SK-N-SH (cell line): ENCODE results near the gene RAP2C. TPM values are rescaled to one million over a fixed set of nuclear protein-coding genes. Genes with fewer than 3 reads are reported as not detected.

Experiments
- CTCF ChIA-PET: fragments of 300-600, 350-600 bp; formaldehyde crosslinking; extraction: SDS; loops from one replicate; lab custom pipeline; 2021; lab: Yijun Ruan, JAX
- POLR2A ChIA-PET: fragments of 350-600 bp; sonication (Branson Sonifier 250); formaldehyde crosslinking; extraction: SDS; loops from one replicate; lab custom pipeline; 2020; ENCODE audit warnings: antibody characterized with exemption, inconsistent platforms; lab: Yijun Ruan, JAX
- DNase-seq: peaks from one replicate; pipeline ENCODE4 v3.0.0; 2012
- H2AFZ ChIP-seq: fragments of 200-600 bp; sonication (generic); 2 replicates; pipeline ENCODE4 v1.8.1; 2016; ENCODE audit warnings: antibody characterized with exemption, mild to moderate bottlenecking, low read depth
- H3F3A ChIP-seq: fragments of 200-600 bp; sonication (generic); replicated peaks from 2 replicates; pipeline ENCODE3; 2016; ENCODE audit warnings: antibody characterized with exemption, mild to moderate bottlenecking; ENCODE audit not compliant: insufficient read depth
- H3K27ac ChIP-seq, 2 experiments: fragments of 200-500 bp in 1 of 2; fragments of 200-600 bp in 1 of 2; sonication (Bioruptor generic) in 1 of 2; sonication (generic), shearing (Covaris generic) in 1 of 2; 2 replicates each; pipeline versions ENCODE4 v1.5.1 to v1.6.1; 2014 to 2016; ENCODE audit warnings: low read depth in 2 of 2, inconsistent platforms in 1 of 2, low read length in 1 of 2, mild to moderate bottlenecking in 1 of 2, mixed read lengths in 1 of 2
- H3K27me3 ChIP-seq: fragments of 200-600 bp; sonication (generic), shearing (Covaris generic); 2 replicates; pipeline ENCODE4 v1.6.1; 2016; ENCODE audit warnings: mixed run types; ENCODE audit not compliant: insufficient read depth
- H3K36me3 ChIP-seq, 2 experiments: fragments of 200-500 bp in 1 of 2; fragments of 200-600 bp in 1 of 2; sonication (Bioruptor generic) in 1 of 2; sonication (generic) in 1 of 2; replicated peaks in 1 of 2; 2 replicates each; pipeline versions ENCODE3 to v1.5.1; 2014 to 2016; ENCODE audit warnings: low read length in 1 of 2, mild to moderate bottlenecking in 1 of 2; ENCODE audit not compliant: insufficient read depth in 2 of 2, control insufficient read depth in 1 of 2
- H3K4me1 ChIP-seq, 2 experiments: fragments of 200-500 bp in 1 of 2; fragments of 200-600 bp in 1 of 2; sonication (Bioruptor generic) in 1 of 2; sonication (generic), shearing (Covaris generic) in 1 of 2; 2 replicates each; pipeline versions ENCODE4 v1.5.1 to v1.6.1; 2014 to 2016; ENCODE audit warnings: low read depth in 1 of 2, low read length in 1 of 2, mixed run types in 1 of 2; ENCODE audit not compliant: insufficient read depth in 2 of 2, control insufficient read depth in 1 of 2
- H3K4me2 ChIP-seq: fragments of 200-600 bp; sonication (generic), shearing (Covaris generic); 2 replicates; pipeline ENCODE4 v1.6.1; 2017; ENCODE audit warnings: mixed run types
- H3K4me3 ChIP-seq, 2 experiments: fragments of 200-500 bp in 1 of 2; fragments of 200-600 bp in 1 of 2; sonication (Bioruptor generic) in 1 of 2; sonication (generic), shearing (Covaris generic) in 1 of 2; 2 replicates each; pipeline versions ENCODE4 v1.5.1 to v1.8.1; 2014 to 2016; ENCODE audit warnings: low read depth in 2 of 2, inconsistent platforms in 1 of 2, low read length in 1 of 2, mild to moderate bottlenecking in 1 of 2, mixed read lengths in 1 of 2, moderate library complexity in 1 of 2
- H3K79me2 ChIP-seq: fragments of 200-600 bp; sonication (generic); 2 replicates; pipeline ENCODE4 v1.8.1; 2017; ENCODE audit warnings: mild to moderate bottlenecking; ENCODE audit not compliant: insufficient read depth
- H3K9ac ChIP-seq: fragments of 200-600 bp; sonication (generic); 2 replicates; pipeline ENCODE4 v1.6.1; 2017; ENCODE audit warnings: mixed run types
- H3K9me2 ChIP-seq: fragments of 200-600 bp; sonication (generic); 2 replicates; pipeline ENCODE4 v1.6.1; 2017; ENCODE audit warnings: mixed run types
- H3K9me3 ChIP-seq: fragments of 200-600 bp; sonication (generic); 2 replicates; pipeline ENCODE4 v1.6.1; 2017; ENCODE audit warnings: mixed run types, mild to moderate bottlenecking, moderate library complexity
- H4K20me1 ChIP-seq: fragments of 200-600 bp; sonication (generic); 2 replicates; pipeline ENCODE4 v1.6.1; 2017; ENCODE audit warnings: mild to moderate bottlenecking, mixed run types; ENCODE audit not compliant: insufficient read depth
- CHD2 ChIP-seq: fragments of 150-350 bp; IDR thresholded peaks from 2 replicates; pipeline ENCODE4 v1.6.1; 2018; ENCODE audit warnings: low read length; ENCODE audit not compliant: partially characterized antibody
- ELF1 ChIP-seq: IDR thresholded peaks from 2 replicates; pipeline ENCODE4 v1.4.0; 2012
- EZH2phosphoT487 ChIP-seq: fragments of 200-600 bp; sonication (generic); IDR thresholded peaks from 2 replicates; pipeline ENCODE4 v1.6.1; 2017; ENCODE audit warnings: low read depth, mixed run types, mild to moderate bottlenecking, antibody characterized with exemption, moderate library complexity, borderline replicate concordance
- FOXJ3 ChIP-seq: sonication (generic); formaldehyde crosslinking; IDR thresholded peaks from 2 replicates; pipeline ENCODE4 v1.5.1; 2020; ENCODE audit warnings: mild to moderate bottlenecking, missing genetic modification reagents
- GABPA ChIP-seq: IDR thresholded peaks from 2 replicates; pipeline ENCODE4 v1.4.0; 2012; ENCODE audit warnings: low read depth, mild to moderate bottlenecking
- JUND ChIP-seq: IDR thresholded peaks from 2 replicates; pipeline ENCODE4 v1.4.0; 2012
- MEF2A ChIP-seq: IDR thresholded peaks from 2 replicates; pipeline ENCODE4 v1.4.0; 2012; ENCODE audit warnings: low read depth, borderline replicate concordance
- NRF1 ChIP-seq: IDR thresholded peaks from 2 replicates; pipeline ENCODE4 v1.6.1; 2012; ENCODE audit warnings: low read depth, mild to moderate bottlenecking, low read length
- RCOR1 ChIP-seq: fragments of 150-350 bp; IDR thresholded peaks from 2 replicates; pipeline ENCODE4 v1.6.1; 2017; ENCODE audit warnings: antibody characterized with exemption, low read length
- RFX5 ChIP-seq: IDR thresholded peaks from 2 replicates; pipeline ENCODE4 v1.6.1; 2012; ENCODE audit warnings: mild to moderate bottlenecking, improper control_type of control experiment, low read length
- RXRA ChIP-seq: IDR thresholded peaks from 2 replicates; pipeline ENCODE4 v1.4.0; 2012; ENCODE audit warnings: low read depth, mild to moderate bottlenecking, borderline replicate concordance
- SIN3A ChIP-seq: IDR thresholded peaks from 2 replicates; pipeline ENCODE4 v1.6.1; 2012; ENCODE audit warnings: low read depth, mild to moderate bottlenecking, low read length, moderate library complexity, borderline replicate concordance
- SMC3 ChIP-seq: IDR thresholded peaks from 2 replicates; pipeline ENCODE4 v1.6.1; 2012; ENCODE audit warnings: low read depth, low read length, improper control_type of control experiment
- TAF1 ChIP-seq: IDR thresholded peaks from 2 replicates; pipeline ENCODE4 v1.6.1; 2012; ENCODE audit warnings: low read depth, mild to moderate bottlenecking, low read length, moderate library complexity, borderline replicate concordance
- TCF12 ChIP-seq: IDR thresholded peaks from 2 replicates; pipeline ENCODE4 v1.4.0; 2012
- TEAD4 ChIP-seq: IDR thresholded peaks from 2 replicates; pipeline ENCODE4 v1.4.0; 2012; ENCODE audit warnings: mild to moderate bottlenecking, borderline replicate concordance; ENCODE audit not compliant: insufficient read depth
- USF1 ChIP-seq: IDR thresholded peaks from 2 replicates; pipeline ENCODE4 v1.4.0; 2012; ENCODE audit warnings: low read depth, borderline replicate concordance
- WGBS: methylation state at CpG from one replicate; pipeline ENCODE4 v1.1.6; 2017; ENCODE audit warnings: low lambda C conversion rate; 5-methylcytosine and 5-hydroxymethylcytosine counted together
- polyA plus RNA-seq, 3 experiments: library from polyadenylated mRNA; depleted of rRNA; stranded (reverse); fragments of >200 nt; gene quantifications; 2 replicates each; pipeline ENCODE4 v1.2.3, GENCODE V29; 2012
- TF ChIP-seq, protein P1 (sequence below): fragments of 200-600 bp; sonication (generic); IDR thresholded peaks from 2 replicates; pipeline ENCODE4 v1.6.1; 2017; ENCODE audit warnings: antibody characterized with exemption, mild to moderate bottlenecking, moderate library complexity
- TF ChIP-seq, protein P2 (sequence below): fragments of 150-350 bp; IDR thresholded peaks from 2 replicates; pipeline ENCODE4 v1.6.1; 2017; ENCODE audit warnings: antibody characterized with exemption, low read length, low read depth, borderline replicate concordance
- TF ChIP-seq, protein P3 (sequence below): IDR thresholded peaks from 2 replicates; pipeline ENCODE4 v1.4.0; 2012; ENCODE audit warnings: low read depth
- TF ChIP-seq, protein P4 (sequence below): IDR thresholded peaks from 2 replicates; pipeline ENCODE4 v1.6.1; 2012; ENCODE audit warnings: mild to moderate bottlenecking, low read depth, low read length, moderate library complexity

The RAP2C gene
- polyA plus RNA-seq, 1 of the 3 experiments (the other 2 are of a cell fraction) = 5.5 TPM

DNA sequence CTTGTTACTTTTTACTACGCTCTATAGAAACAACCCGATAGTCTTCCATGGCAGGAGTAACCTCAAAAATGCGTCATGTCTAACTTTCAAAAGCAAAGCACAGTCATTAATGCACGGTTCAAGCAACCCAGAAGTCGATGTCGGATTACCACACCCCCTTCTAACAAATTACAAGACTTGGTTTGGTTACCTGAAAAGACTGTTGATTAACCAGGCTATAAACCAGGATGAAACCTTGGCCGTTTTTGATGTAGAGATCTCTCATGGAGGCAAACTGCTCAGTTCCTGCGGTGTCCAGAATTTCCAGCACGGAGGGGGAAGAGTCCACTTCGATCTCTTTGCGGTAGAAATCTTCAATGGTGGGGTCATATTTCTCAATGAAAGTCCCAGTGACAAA is 2.4 kb downstream of the RAP2C start (continued):
- TF ChIP-seq, protein P1, sequence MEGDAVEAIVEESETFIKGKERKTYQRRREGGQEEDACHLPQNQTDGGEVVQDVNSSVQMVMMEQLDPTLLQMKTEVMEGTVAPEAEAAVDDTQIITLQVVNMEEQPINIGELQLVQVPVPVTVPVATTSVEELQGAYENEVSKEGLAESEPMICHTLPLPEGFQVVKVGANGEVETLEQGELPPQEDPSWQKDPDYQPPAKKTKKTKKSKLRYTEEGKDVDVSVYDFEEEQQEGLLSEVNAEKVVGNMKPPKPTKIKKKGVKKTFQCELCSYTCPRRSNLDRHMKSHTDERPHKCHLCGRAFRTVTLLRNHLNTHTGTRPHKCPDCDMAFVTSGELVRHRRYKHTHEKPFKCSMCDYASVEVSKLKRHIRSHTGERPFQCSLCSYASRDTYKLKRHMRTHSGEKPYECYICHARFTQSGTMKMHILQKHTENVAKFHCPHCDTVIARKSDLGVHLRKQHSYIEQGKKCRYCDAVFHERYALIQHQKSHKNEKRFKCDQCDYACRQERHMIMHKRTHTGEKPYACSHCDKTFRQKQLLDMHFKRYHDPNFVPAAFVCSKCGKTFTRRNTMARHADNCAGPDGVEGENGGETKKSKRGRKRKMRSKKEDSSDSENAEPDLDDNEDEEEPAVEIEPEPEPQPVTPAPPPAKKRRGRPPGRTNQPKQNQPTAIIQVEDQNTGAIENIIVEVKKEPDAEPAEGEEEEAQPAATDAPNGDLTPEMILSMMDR = no peak
- TF ChIP-seq JUND (no peak), RCOR1 (no peak)
- TF ChIP-seq, protein P2, sequence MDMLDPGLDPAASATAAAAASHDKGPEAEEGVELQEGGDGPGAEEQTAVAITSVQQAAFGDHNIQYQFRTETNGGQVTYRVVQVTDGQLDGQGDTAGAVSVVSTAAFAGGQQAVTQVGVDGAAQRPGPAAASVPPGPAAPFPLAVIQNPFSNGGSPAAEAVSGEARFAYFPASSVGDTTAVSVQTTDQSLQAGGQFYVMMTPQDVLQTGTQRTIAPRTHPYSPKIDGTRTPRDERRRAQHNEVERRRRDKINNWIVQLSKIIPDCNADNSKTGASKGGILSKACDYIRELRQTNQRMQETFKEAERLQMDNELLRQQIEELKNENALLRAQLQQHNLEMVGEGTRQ = no peak

DNA sequence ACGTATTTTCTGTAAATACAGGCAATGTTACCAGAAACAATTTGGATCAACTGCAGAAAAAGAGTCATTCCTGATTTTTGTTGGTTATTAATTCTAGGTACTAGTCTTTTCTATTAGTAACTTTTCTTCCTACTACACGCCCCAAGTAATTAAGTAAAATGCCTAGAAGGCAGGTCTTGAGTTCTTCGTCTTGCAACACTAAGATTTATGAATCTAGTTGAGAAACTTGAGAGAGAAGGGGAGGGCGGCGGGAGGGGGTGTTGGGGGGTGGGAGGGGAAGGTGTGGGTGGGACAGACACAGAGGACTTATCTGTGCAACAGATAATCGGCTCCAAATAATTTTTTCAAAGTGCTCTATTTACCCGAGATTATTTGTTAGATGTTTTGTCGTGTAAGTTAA is 3.0 kb downstream of the RAP2C start:
- TF ChIP-seq FOXJ3 (CRISPR knock-in tag) = no peak
- no peak for TF ChIP-seq RFX5
- TF ChIP-seq TAF1 = no peak
- TF ChIP-seq RXRA = no peak
- no peak for TF ChIP-seq ELF1
- TF ChIP-seq, protein P3, sequence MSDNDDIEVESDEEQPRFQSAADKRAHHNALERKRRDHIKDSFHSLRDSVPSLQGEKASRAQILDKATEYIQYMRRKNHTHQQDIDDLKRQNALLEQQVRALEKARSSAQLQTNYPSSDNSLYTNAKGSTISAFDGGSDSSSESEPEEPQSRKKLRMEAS = no peak
- no peak for TF ChIP-seq TEAD4
- no peak for TF ChIP-seq SIN3A
- TF ChIP-seq EZH2phosphoT487 = no peak
- TF ChIP-seq, protein P4, sequence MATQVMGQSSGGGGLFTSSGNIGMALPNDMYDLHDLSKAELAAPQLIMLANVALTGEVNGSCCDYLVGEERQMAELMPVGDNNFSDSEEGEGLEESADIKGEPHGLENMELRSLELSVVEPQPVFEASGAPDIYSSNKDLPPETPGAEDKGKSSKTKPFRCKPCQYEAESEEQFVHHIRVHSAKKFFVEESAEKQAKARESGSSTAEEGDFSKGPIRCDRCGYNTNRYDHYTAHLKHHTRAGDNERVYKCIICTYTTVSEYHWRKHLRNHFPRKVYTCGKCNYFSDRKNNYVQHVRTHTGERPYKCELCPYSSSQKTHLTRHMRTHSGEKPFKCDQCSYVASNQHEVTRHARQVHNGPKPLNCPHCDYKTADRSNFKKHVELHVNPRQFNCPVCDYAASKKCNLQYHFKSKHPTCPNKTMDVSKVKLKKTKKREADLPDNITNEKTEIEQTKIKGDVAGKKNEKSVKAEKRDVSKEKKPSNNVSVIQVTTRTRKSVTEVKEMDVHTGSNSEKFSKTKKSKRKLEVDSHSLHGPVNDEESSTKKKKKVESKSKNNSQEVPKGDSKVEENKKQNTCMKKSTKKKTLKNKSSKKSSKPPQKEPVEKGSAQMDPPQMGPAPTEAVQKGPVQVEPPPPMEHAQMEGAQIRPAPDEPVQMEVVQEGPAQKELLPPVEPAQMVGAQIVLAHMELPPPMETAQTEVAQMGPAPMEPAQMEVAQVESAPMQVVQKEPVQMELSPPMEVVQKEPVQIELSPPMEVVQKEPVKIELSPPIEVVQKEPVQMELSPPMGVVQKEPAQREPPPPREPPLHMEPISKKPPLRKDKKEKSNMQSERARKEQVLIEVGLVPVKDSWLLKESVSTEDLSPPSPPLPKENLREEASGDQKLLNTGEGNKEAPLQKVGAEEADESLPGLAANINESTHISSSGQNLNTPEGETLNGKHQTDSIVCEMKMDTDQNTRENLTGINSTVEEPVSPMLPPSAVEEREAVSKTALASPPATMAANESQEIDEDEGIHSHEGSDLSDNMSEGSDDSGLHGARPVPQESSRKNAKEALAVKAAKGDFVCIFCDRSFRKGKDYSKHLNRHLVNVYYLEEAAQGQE = no peak
- no peak for TF ChIP-seq GABPA
- TF ChIP-seq NRF1 = no peak
- TF ChIP-seq RCOR1 = no peak
- no peak for TF ChIP-seq MEF2A
- no peak for TF ChIP-seq USF1
- no peak for TF ChIP-seq CHD2
- no peak for TF ChIP-seq TCF12
- TF ChIP-seq, protein P1 = no peak
- TF ChIP-seq SMC3 = no peak
- POLR2A ChIA-PET = no interaction called here
- Histone ChIP-seq H2AFZ (peak overlapping the region; percentile 72; the same call in 1 of the 2 replicates), H3K4me1 (peaks cover 0 to 5% of the 10 kb centered on the region in 2 experiments; a peak in 2 of 4 replicates), H3K4me2 (peak overlapping the region; percentile 92), H3K9ac (peak overlapping the region; percentile 88; the same call in 1 of the 2 replicates), H3K9me2 (no peaks in the 10 kb centered on the region), H3K36me3 (peaks cover 30 to 32% of the 10 kb centered on the region in 2 experiments), H3K27me3 (no peaks in the 10 kb centered on the region), H3K27ac (peak overlapping the region in 1 of 2 experiments; percentile 79; a peak in 3 of 4 replicates), H3K4me3 (peak overlapping the region; percentile 74 to 81), H3K9me3 (no peaks in the 10 kb centered on the region), H3K79me2 (peaks cover 45% of the 10 kb centered on the region), H4K20me1 (peaks cover 9% of the 10 kb centered on the region; the same call in 1 of the 2 replicates), H3F3A (peaks cover 10% of the 10 kb centered on the region)
- no peak for DNase-seq
- CTCF ChIA-PET = interaction anchor here (1.4 kb wide), 1 partner anchor 375 kb away, joined by 3 read pairs; no protein-coding TSS in a partner anchor
- WGBS = 24% methylated on average over 8 of the region's 8 CpGs
